Mucosa of stomach (tissue), 1 donor: ENCODE data around the gene LONP1.
"Not testable (repeated sequence)": the region's sequence is repeated elsewhere in the genome, so short reads cannot be mapped to it uniquely, and the experiment has no call there.

Source experiments
- H3K27me3 ChIP-seq: one replicate; pipeline ENCODE4 v1.7.0; 2013; ENCODE audit warnings: mild to moderate bottlenecking, low read length; ENCODE audit not compliant: control insufficient read depth, insufficient read depth
- H3K36me3 ChIP-seq: one replicate; pipeline ENCODE4 v1.7.0; 2013; ENCODE audit warnings: low read length; ENCODE audit not compliant: control insufficient read depth, insufficient read depth
- H3K4me1 ChIP-seq: one replicate; pipeline ENCODE4 v1.7.0; 2013; ENCODE audit warnings: mild to moderate bottlenecking, low read length; ENCODE audit not compliant: control insufficient read depth, insufficient read depth
- H3K4me3 ChIP-seq: one replicate; pipeline ENCODE4 v1.7.0; 2013; ENCODE audit warnings: low read length
- H3K9ac ChIP-seq: one replicate; pipeline ENCODE4 v1.7.0; 2013; ENCODE audit warnings: mild to moderate bottlenecking, low read length, moderate library complexity
- H3K9me3 ChIP-seq: one replicate; pipeline ENCODE4 v1.7.0; 2013; ENCODE audit warnings: mild to moderate bottlenecking, low read length, moderate library complexity; ENCODE audit not compliant: control insufficient read depth
- donor health status: Pancreatic carcinoma.

Gene LONP1

GRCh38 chr19:5706876-5707573 is 12.9 kb downstream of the LONP1 start:
- Histone ChIP-seq H3K9me3 (no peaks in the 10 kb centered on the region), H3K36me3 (peaks cover 9% of the 10 kb centered on the region), H3K4me3 (no peak overlapping the region), H3K9ac (no peak overlapping the region), H3K27me3 (no peaks in the 10 kb centered on the region), H3K4me1 (no peaks in the 10 kb centered on the region)

GRCh38 chr19:5705552-5705951 is 14.4 kb downstream of the LONP1 start:
- no peaks in the 10 kb centered on the region for H3K9me3 ChIP-seq
- no peaks in the 10 kb centered on the region for H3K36me3 ChIP-seq
- H3K27me3 ChIP-seq = no peaks in the 10 kb centered on the region
- H3K4me3 ChIP-seq = no peak overlapping the region
- no peaks in the 10 kb centered on the region for H3K4me1 ChIP-seq
- no peak overlapping the region for H3K9ac ChIP-seq

DNA sequence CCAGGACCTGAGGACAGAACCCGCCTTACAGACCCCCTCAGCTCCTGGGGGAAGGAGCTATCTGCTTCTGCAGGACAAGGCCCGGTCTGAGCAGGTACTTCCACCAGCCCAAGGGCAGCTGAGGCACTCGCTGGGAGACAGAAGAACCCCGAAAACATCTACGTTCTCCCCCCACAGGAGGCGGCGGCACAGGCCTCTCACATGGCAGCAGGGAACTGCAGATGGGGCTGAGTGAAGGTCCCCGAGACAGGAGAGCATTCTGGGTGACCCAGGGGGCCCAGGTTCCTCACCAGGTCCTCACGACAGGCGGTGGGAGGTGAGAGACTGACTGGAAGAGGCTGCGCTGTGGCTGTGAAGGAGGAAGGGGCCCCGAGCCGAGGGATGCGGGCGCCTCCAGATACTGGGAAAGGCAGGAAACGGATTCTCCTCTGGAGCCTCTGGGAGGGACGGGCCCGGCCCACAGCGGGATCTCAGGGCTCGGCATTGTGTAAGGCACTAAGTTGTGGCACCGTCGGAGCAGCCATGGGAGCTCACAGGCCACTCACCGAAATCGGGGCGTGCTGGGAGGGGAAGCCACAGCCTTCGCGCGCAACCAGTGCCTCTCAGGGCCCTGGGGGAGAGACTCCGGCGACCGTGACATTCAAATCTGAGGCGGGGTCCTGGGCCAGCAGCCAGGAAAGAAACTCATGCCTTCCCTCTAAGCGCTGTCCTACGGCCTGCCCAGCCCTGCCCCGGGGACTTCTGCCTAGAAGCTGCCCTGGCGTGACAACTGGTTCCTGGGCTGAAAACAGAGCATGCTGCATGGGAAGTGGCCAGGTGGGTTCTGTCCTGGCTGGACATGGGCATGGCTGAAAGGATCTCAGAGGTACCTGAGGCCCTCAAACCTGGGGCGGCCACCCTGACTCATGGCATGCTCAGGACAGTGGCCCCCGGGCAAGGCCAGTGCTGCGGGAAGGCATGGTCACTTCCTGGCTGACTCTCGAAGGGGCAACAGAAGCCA is 15.8 kb downstream of the LONP1 start:
- no peak overlapping the region for H3K9ac ChIP-seq
- H3K4me3 ChIP-seq = no peak overlapping the region
- no peaks in the 10 kb centered on the region for H3K27me3 ChIP-seq
- no peaks in the 10 kb centered on the region for H3K36me3 ChIP-seq
- H3K9me3 ChIP-seq = no peaks in the 10 kb centered on the region
- H3K4me1 ChIP-seq = no peaks in the 10 kb centered on the region

GRCh38 chr19:5702053-5702410 is 17.9 kb downstream of the LONP1 start:
- not testable (repeated sequence) for H3K9me3 ChIP-seq, H3K4me3 ChIP-seq, H3K27me3 ChIP-seq, H3K4me1 ChIP-seq, H3K36me3 ChIP-seq, H3K9ac ChIP-seq

- no peaks in the 10 kb centered on the region for H3K9me3 ChIP-seq
- no peaks in the 10 kb centered on the region for H3K27me3 ChIP-seq
- no peaks in the 10 kb centered on the region for H3K4me1 ChIP-seq
- H3K9ac ChIP-seq = no peak overlapping the region
- no peak overlapping the region for H3K4me3 ChIP-seq
- peaks cover 6% of the 10 kb centered on the region for H3K36me3 ChIP-seq
Measured at GRCh38 chr19:5700455-5701092, 19.4 kb downstream of the LONP1 start.

DNA sequence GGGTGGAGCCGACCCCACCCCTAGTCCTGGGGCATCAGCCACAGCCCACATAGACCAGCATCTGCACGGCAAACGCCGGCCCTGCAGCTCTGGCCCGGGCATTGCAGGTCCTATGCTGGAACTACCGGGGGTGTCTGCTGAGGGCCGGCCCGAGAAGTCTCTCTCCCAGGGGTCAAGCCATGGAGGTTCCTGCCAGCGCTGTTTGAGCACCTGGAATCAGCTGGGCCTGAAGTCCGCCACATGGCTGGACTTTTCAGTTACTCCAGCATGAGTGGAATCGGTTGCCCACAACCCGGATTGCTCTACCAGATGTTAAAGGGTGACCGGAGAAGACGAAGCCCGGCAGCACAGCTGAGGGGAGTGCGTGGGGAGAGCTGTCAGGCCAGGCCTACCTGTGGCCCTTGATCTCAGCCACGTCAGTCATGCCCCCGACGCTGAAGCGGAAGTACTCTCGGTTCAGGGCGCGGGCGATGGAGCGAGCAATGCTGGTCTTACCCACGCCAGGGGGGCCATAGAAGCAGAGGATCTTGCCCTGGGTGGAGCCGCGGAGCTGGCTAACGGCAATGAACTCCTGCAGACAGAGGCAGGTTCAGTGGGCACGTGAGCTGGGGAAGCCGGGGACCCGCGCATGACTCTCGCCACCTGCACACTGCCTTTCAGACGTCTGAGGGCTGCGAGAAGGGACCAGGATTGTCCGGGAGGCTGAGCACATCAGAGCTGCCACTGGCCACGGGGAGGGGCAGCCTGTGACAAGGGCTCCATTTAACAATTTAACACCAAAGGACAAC is 21.1 kb downstream of the LONP1 start:
- no peak overlapping the region for H3K4me3 ChIP-seq
- H3K27me3 ChIP-seq = no peaks in the 10 kb centered on the region
- H3K9me3 ChIP-seq = no peaks in the 10 kb centered on the region
- H3K4me1 ChIP-seq = no peaks in the 10 kb centered on the region
- H3K9ac ChIP-seq = no peak overlapping the region
- peaks cover 14% of the 10 kb centered on the region for H3K36me3 ChIP-seq

DNA sequence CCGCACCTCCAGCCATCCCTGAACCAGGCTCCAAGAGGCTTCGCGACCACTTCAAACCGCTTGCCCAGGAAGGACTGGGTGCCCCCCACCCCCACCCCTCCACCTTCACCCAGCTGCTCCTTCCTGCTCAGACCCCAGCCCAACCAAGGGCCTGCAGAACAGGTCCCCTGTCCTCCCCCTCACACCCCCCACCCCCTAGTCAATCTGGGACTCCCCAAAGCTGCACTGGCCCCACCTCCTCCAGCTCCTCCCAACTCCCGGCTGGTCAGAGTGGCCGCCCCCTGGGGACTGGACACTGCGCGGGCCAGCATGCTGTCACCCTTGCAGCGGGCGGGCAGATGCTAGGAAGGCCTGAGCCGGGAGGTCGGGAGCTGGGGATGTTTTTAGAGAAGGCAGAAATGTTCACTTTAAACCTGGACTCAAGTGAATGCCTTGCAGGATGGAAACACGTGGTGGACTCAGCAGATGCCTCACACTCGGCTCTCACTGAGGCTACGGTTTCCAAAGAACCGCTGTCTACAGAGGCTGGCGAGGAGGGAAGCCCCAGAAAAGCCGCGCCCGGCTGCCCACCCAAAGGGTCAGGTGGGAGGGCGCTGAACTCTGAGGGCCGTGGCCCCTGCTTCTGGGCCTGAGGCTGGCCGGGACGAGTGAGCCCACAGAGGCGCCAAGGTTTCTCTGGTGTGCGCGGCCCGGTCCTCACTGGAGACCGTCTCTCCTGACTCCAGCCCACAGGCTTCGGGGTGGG is 21.9 kb downstream of the LONP1 start:
- Histone ChIP-seq H3K4me3 (no peak overlapping the region), H3K36me3 (peaks cover 14% of the 10 kb centered on the region), H3K4me1 (no peaks in the 10 kb centered on the region), H3K27me3 (no peaks in the 10 kb centered on the region), H3K9me3 (no peaks in the 10 kb centered on the region), H3K9ac (no peak overlapping the region)

- no peak overlapping the region for H3K9ac ChIP-seq
- peaks cover 16% of the 10 kb centered on the region for H3K36me3 ChIP-seq
- H3K4me3 ChIP-seq = no peak overlapping the region
- H3K4me1 ChIP-seq = peaks cover 7% of the 10 kb centered on the region
- H3K27me3 ChIP-seq = no peaks in the 10 kb centered on the region
- no peaks in the 10 kb centered on the region for H3K9me3 ChIP-seq
Measured at GRCh38 chr19:5697022-5697889, 22.7 kb downstream of the LONP1 start.

- no peaks in the 10 kb centered on the region for H3K27me3 ChIP-seq
- H3K4me1 ChIP-seq = peaks cover 13% of the 10 kb centered on the region
- no peak overlapping the region for H3K9ac ChIP-seq
- H3K36me3 ChIP-seq = peaks cover 20% of the 10 kb centered on the region
- no peak overlapping the region for H3K4me3 ChIP-seq
- no peaks in the 10 kb centered on the region for H3K9me3 ChIP-seq
Measured at GRCh38 chr19:5696196-5697021, 23.5 kb downstream of the LONP1 start.

GRCh38 chr19:5695649-5696195 is 24.2 kb downstream of the LONP1 start:
- no peak overlapping the region for H3K4me3 ChIP-seq
- peaks cover 20% of the 10 kb centered on the region for H3K36me3 ChIP-seq
- no peak overlapping the region for H3K9ac ChIP-seq
- H3K27me3 ChIP-seq = no peaks in the 10 kb centered on the region
- H3K4me1 ChIP-seq = peaks cover 18% of the 10 kb centered on the region
- no peaks in the 10 kb centered on the region for H3K9me3 ChIP-seq
